Measurements from ENCODE around the gene KLK7. TPM values are rescaled to one million over a fixed set of nuclear protein-coding genes. Genes with fewer than 3 reads are reported as not detected.

Gene KLK7
- total and polyA plus RNA-seq, 8 donors, result 0.08 to 0.55 (median 0.08) TPM; not detected in 4

DNA sequence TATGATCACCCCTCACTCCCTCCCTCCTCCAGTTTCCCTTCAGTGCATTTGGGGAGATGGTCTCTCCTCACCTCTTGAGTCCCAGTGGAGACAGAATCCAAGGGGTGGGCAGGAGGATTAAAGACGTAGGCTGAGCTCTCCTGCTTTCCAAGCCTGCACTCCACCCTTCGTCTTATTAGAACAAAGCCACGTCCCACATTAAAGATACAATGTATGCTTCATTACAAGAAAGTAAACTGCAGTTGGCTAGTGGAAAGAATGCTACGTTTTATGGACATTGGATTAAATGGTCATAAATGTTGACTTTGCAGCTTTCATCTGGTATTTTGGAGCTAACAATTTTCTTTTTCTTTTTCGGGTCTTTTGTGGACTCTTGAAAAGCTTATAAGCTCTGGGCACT, 44.2 kb upstream of the KLK7 start:
- TF ChIP-seq, protein P1, sequence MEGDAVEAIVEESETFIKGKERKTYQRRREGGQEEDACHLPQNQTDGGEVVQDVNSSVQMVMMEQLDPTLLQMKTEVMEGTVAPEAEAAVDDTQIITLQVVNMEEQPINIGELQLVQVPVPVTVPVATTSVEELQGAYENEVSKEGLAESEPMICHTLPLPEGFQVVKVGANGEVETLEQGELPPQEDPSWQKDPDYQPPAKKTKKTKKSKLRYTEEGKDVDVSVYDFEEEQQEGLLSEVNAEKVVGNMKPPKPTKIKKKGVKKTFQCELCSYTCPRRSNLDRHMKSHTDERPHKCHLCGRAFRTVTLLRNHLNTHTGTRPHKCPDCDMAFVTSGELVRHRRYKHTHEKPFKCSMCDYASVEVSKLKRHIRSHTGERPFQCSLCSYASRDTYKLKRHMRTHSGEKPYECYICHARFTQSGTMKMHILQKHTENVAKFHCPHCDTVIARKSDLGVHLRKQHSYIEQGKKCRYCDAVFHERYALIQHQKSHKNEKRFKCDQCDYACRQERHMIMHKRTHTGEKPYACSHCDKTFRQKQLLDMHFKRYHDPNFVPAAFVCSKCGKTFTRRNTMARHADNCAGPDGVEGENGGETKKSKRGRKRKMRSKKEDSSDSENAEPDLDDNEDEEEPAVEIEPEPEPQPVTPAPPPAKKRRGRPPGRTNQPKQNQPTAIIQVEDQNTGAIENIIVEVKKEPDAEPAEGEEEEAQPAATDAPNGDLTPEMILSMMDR (IDR thresholded peaks at IDR 0.05), result no peak

GRCh38 chr19:51027126-51027806, 43.5 kb upstream of the KLK7 start:
- Histone ChIP-seq H3K9me3 (no peaks in the 10 kb centered on the region), H3K27ac (no peak overlapping the region), H3K4me3 (no peak overlapping the region), H3K4me1 (no peaks in the 10 kb centered on the region), H3K36me3 (no peaks in the 10 kb centered on the region), H3K27me3 (peaks cover 4 to 87% of the 10 kb centered on the region in 2 donors)
- TF ChIP-seq, protein P1 (IDR thresholded peaks at IDR 0.05), result no peak
- ATAC-seq (no peak), DNase-seq (no peak)
- intact Hi-C loops (cut with DNase I), result loop anchor here in 1 of 2 donors (10.0 kb wide), 1 partner anchor 148 kb away; no protein-coding TSS in a partner anchor

More for the DNA sequence above, 44.2 kb upstream of the KLK7 start:
- peaks cover 4 to 81% of the 10 kb centered on the region in 2 donors for H3K27me3 ChIP-seq
- H3K9me3 ChIP-seq, result no peaks in the 10 kb centered on the region
- H3K36me3 ChIP-seq, result no peaks in the 10 kb centered on the region
- intact Hi-C loops (cut with DNase I), result loop anchor here in 1 of 2 donors (10.0 kb wide), 1 partner anchor 147 kb away; no protein-coding TSS in a partner anchor
- ATAC-seq (no peak), DNase-seq (no peak)
- H3K27ac ChIP-seq, result no peak overlapping the region
- H3K4me1 ChIP-seq, result no peaks in the 10 kb centered on the region
- no peak overlapping the region for H3K4me3 ChIP-seq

- TF ChIP-seq, protein P1 (IDR thresholded peaks at IDR 0.05), result no peak
- peak in 1 of 4 donors; percentile 80 for DNase-seq
- H3K27me3 ChIP-seq, result peaks cover 4 to 95% of the 10 kb centered on the region in 2 donors
- no peaks in the 10 kb centered on the region for H3K9me3 ChIP-seq
- peak; percentile 55 for ATAC-seq
- H3K4me1 ChIP-seq, result no peaks in the 10 kb centered on the region
- no peak within 1 kb of the TSS for H3K27ac ChIP-seq
- intact Hi-C loops (cut with DNase I), result loop anchor here in 1 of 2 donors (10.0 kb wide), 1 partner anchor 148 kb away; no protein-coding TSS in a partner anchor
- no peak within 1 kb of the TSS for H3K4me3 ChIP-seq
- H3K36me3 ChIP-seq, result no peaks in the 10 kb centered on the region
Observed at GRCh38 chr19:51026554-51026831, 42.8 kb upstream of the KLK7 start, which contains the start of gene KLK11. TSS of gene KLK11 (minus strand) at chr19:51026616. CDS start at chr19:51025631, 985 bp downstream.

DNA sequence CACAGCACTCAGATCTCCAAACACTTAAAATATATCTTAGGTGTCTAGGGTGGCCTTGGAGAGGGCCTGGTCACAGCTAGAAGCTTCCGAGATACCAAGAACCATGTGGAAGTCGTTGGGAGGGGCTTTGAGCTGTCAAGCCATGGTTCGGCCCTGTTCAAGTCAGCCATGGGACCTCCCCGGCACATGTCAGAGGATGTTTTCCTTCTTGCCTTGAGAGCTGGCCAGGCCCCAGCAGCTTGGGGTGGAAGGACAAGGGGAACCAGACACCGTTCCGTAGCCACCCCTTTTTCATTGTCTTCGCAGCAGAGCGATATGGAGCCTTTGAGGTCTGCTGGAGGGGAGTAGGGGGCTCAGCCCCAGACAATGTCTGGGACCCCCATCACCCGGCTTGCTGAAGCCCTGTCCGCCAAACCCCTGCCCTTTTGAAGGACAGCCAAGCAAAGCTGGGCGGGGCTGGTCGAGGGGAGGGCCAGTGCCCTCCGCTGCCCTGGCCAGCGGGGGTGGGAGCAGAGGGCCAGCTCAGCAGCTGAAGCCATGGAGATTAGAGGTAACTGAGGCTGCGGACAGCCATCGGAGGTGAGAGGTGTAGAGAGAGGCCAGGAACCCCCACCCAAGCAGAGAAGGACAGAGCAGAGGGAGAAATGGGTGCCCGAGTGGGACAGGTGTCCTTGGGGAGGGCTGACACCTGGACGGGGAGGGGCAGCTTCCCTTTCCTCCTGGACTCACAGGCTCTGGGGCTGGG, 42.3 kb upstream of the KLK7 start:
- TF ChIP-seq, protein P1 (IDR thresholded peaks at IDR 0.05), result no peak
- Histone ChIP-seq H3K4me1 (no peaks in the 10 kb centered on the region), H3K9me3 (no peaks in the 10 kb centered on the region), H3K27ac (no peak overlapping the region), H3K4me3 (no peak overlapping the region), H3K36me3 (no peaks in the 10 kb centered on the region), H3K27me3 (peaks cover 4 to 93% of the 10 kb centered on the region in 2 donors)
- no peak for DNase-seq
- intact Hi-C loops (cut with DNase I), result loop anchor here in 1 of 2 donors (10.0 kb wide), 1 partner anchor 149 kb away; no protein-coding TSS in a partner anchor
- peak; percentile 17 for ATAC-seq

GRCh38 chr19:51025401-51025800, 41.7 kb upstream of the KLK7 start:
- intact Hi-C loops (cut with DNase I), result loop anchor here in 1 of 2 donors (10.0 kb wide), 1 partner anchor 149 kb away; no protein-coding TSS in a partner anchor
- TF ChIP-seq, protein P1 (IDR thresholded peaks at IDR 0.05), result no peak
- Histone ChIP-seq H3K27ac (no peak overlapping the region), H3K4me1 (no peaks in the 10 kb centered on the region), H3K27me3 (peaks cover 4 to 93% of the 10 kb centered on the region in 2 donors), H3K4me3 (no peak overlapping the region), H3K36me3 (no peaks in the 10 kb centered on the region), H3K9me3 (no peaks in the 10 kb centered on the region)
- ATAC-seq (no peak), DNase-seq (no peak)
